GM19328 (cell line): ENCODE results near the gene LSP1.

Experiments
- ATAC-seq: cut with Tn5 transposase; IDR thresholded peaks from one replicate; pipeline ENCODE4 v1.9.1; 2021; ENCODE audit warnings: mild to moderate bottlenecking, moderate library complexity; ENCODE audit not compliant: unreplicated experiment

LSP1 gene

GRCh38 chr11:1888347-1888753 is 35.5 kb downstream of the LSP1 start:
- no peak for ATAC-seq

- no peak for ATAC-seq
These were observed 35.9 kb downstream of the LSP1 start for GRCh38 chr11:1888811-1889210.

- no peak for ATAC-seq
These were observed 36.5 kb downstream of the LSP1 start for GRCh38 chr11:1889224-1889930.

- ATAC-seq = no peak
These were observed 37.3 kb downstream of the LSP1 start for GRCh38 chr11:1889941-1890855.

GRCh38 chr11:1890856-1891830 is 38.3 kb downstream of the LSP1 start:
- ATAC-seq = no peak

GRCh38 chr11:1891831-1892115 is 38.9 kb downstream of the LSP1 start, which contains the start of gene PRR33:
Gene PRR33 (minus strand): TSS chr11:1891895. CDS start chr11:1890584, 1,311 bp downstream.
- ATAC-seq = no peak

GRCh38 chr11:1892116-1892515 is 39.2 kb downstream of the LSP1 start:
- ATAC-seq = no peak

- no peak for ATAC-seq
These were observed 39.7 kb downstream of the LSP1 start for GRCh38 chr11:1892558-1892957.

- no peak for ATAC-seq
These were observed 40.9 kb downstream of the LSP1 start for GRCh38 chr11:1893581-1894359.

GRCh38 chr11:1894759-1895158 is 41.9 kb downstream of the LSP1 start:
- ATAC-seq = no peak

- ATAC-seq = no peak
These were observed 43.6 kb downstream of the LSP1 start for GRCh38 chr11:1896468-1896867.

GRCh38 chr11:1896923-1897322 is 44.0 kb downstream of the LSP1 start:
- no peak for ATAC-seq

- ATAC-seq = no peak
These were observed 46.2 kb downstream of the LSP1 start for GRCh38 chr11:1899090-1899489.

- no peak for ATAC-seq
These were observed 46.8 kb downstream of the LSP1 start for GRCh38 chr11:1899686-1900085.

GRCh38 chr11:1906181-1906580 is 53.3 kb downstream of the LSP1 start:
- no peak for ATAC-seq

- no peak for ATAC-seq
These were observed 53.9 kb downstream of the LSP1 start for GRCh38 chr11:1906611-1907423.

GRCh38 chr11:1908618-1909017 is 55.7 kb downstream of the LSP1 start:
- no peak for ATAC-seq

- no peak for ATAC-seq
These were observed 56.6 kb downstream of the LSP1 start for GRCh38 chr11:1909524-1909923.

GRCh38 chr11:1912289-1912878 is 59.5 kb downstream of the LSP1 start:
- no peak for ATAC-seq
